GM12865 (cell line): ENCODE measurements around the gene RGP1.

Experiments used
- DNase-seq: peaks from one replicate; pipeline ENCODE4 v3.0.0; 2010; ENCODE audit warnings: low read depth
- H3K4me3 ChIP-seq: 2 replicates; pipeline ENCODE4 v1.5.1; 2011; ENCODE audit warnings: mild to moderate bottlenecking, low read depth, low read length, control low read depth
- CTCF ChIP-seq: IDR thresholded peaks from 2 replicates; pipeline ENCODE4 v1.5.1; 2011; ENCODE audit warnings: low read length, control low read depth, low read depth, inconsistent platforms; ENCODE audit not compliant: insufficient read depth; ENCODE audit errors: missing control alignments

RGP1 gene, protein sequence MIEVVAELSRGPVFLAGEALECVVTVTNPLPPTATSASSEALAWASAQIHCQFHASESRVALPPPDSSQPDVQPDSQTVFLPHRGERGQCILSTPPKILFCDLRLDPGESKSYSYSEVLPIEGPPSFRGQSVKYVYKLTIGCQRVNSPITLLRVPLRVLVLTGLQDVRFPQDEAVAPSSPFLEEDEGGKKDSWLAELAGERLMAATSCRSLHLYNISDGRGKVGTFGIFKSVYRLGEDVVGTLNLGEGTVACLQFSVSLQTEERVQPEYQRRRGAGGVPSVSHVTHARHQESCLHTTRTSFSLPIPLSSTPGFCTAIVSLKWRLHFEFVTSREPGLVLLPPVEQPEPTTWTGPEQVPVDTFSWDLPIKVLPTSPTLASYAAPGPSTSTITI

GRCh38 chr9:35748858-35749514 is at the start of gene RGP1, which contains the start of gene GBA2:
Gene RGP1 (plus strand): TSS chr9:35749287. CDS start chr9:35749756, 469 bp downstream.
Gene GBA2 (minus strand): TSS chr9:35749228. CDS start chr9:35748704, 524 bp downstream.
- TF ChIP-seq CTCF: no peak
- H3K4me3 ChIP-seq: peak within 1 kb of the TSS; percentile 70
- DNase-seq: peak; percentile 87

GRCh38 chr9:35700031-35700430 is 49.1 kb upstream of the RGP1 start:
- no peak for DNase-seq
- TF ChIP-seq CTCF: no peak
- no peak overlapping the region for H3K4me3 ChIP-seq

GRCh38 chr9:35700942-35701341 is 48.1 kb upstream of the RGP1 start:
- DNase-seq: no peak
- TF ChIP-seq CTCF: no peak

GRCh38 chr9:35702696-35703095 is 46.4 kb upstream of the RGP1 start:
- DNase-seq: no peak
- no peak for TF ChIP-seq CTCF
- H3K4me3 ChIP-seq: no peak overlapping the region

More at GRCh38 chr9:35700942-35701341, 48.1 kb upstream of the RGP1 start:
- no peak overlapping the region for H3K4me3 ChIP-seq

- TF ChIP-seq CTCF: no peak
- H3K4me3 ChIP-seq: no peak overlapping the region
- no peak for DNase-seq
These were observed 45.0 kb upstream of the RGP1 start for GRCh38 chr9:35703906-35704672.

DNA sequence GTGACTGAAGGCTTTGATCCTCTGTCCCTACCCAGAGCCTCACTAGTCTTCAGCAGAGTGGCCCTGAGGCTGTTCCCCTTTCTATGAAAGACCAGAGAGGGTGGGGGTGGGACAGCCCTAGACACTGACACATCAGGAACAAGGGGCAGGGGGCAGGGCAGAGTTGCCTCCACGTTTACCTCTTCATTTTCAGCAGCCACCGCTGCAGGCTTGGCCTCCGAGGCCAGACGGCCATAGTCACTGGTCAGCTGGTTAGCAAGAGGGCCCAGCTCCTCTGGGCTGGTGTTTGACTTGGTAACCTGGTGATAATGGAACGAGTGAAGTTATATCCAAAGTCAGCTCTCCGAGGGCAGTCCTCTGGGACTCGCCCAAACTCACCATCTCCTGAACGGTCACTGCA is 43.7 kb upstream of the RGP1 start:
- no peak overlapping the region for H3K4me3 ChIP-seq
- DNase-seq: no peak
- no peak for TF ChIP-seq CTCF
